Prostate gland (tissue), 2 donors: ENCODE results near the gene EIF3B.

ENCODE experiments used
- CTCF ChIP-seq, 4 experiments: fragments of 200-600 bp in 2 of 4; fragments of 450-650 bp in 2 of 4; sonication (generic) in 2 of 4; IDR thresholded peaks; 1 replicate in 3 of 4; 2 replicates in 1 of 4; pipeline ENCODE4 v1.5.1; 2016 to 2019; ENCODE audit warnings: antibody characterized with exemption in 4 of 4, mild to moderate bottlenecking in 2 of 4, moderate library complexity in 2 of 4
- POLR2A ChIP-seq: fragments of 450-650 bp; IDR thresholded peaks from one replicate; pipeline ENCODE4 v1.6.1; 2016; ENCODE audit warnings: antibody characterized with exemption, mild to moderate bottlenecking
- POLR2AphosphoS5 ChIP-seq: sonication (generic); formaldehyde crosslinking; IDR thresholded peaks from one replicate; pipeline ENCODE4 v1.6.1; 2017; ENCODE audit warnings: antibody characterized with exemption

GRCh38 chr7:2374401-2374800 is 19.8 kb downstream of the EIF3B start:
- no peak for TF ChIP-seq CTCF (IDR thresholded peaks at IDR 0.05)
- no peak for TF ChIP-seq POLR2A
- no peak for TF ChIP-seq POLR2AphosphoS5
